Measurements from ENCODE around the gene KRT20.

Gene KRT20

GRCh38 chr17:40850293-40850972, 34.6 kb downstream of the KRT20 start:
- no peak for DNase-seq (ENCODE audit: low spot score)

DNA sequence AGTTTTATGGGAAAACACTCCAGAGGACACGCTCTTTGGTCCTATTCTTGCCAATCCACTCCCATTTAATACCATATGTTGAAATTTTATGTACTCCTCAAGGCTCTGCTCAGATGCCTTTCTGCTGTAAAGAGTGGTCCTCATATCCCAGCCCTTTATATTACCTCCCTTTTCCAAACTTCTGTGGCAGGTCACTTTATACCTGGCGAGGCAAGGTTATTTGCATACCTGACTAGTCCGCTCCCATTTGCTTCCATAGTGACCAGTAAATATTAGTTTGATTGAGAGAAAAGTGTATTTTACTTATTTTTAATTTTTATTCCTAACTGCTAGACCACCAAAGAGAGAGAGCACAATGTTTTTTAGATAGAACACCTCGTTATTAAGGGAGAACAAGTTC, 35.3 kb downstream of the KRT20 start:
- DNase-seq (ENCODE audit: low spot score): no peak

DNA sequence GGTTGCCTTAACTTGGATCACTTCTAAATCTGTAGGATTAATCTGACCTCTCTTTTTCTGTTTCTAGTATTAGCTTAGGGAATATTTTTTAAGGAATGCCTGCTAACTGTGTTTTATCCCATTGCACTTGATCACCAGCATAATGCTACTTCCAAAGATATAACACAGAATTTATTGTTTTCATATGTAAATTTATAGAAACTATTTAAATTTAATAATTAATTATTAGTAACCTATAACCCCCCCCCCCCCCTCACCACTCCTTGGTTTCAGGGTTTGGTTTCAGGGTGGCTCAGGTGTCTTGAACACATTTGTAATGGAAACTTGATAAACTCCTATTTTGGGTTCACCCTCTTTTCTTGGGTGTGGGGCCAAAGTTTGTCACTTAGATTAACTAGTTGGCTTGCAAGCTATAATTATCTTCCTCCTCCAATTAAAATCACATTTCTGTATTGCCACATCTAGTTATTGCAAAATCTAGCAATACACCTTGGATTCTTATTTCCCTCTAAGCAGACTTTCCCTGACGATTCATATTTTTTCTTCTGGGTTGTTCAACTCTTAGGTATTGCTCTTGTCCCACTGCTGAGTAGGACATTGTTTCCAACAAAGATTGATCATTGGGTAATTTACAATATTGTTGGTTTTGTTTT, 36.3 kb downstream of the KRT20 start:
- no peak for DNase-seq (ENCODE audit: low spot score)

DNA sequence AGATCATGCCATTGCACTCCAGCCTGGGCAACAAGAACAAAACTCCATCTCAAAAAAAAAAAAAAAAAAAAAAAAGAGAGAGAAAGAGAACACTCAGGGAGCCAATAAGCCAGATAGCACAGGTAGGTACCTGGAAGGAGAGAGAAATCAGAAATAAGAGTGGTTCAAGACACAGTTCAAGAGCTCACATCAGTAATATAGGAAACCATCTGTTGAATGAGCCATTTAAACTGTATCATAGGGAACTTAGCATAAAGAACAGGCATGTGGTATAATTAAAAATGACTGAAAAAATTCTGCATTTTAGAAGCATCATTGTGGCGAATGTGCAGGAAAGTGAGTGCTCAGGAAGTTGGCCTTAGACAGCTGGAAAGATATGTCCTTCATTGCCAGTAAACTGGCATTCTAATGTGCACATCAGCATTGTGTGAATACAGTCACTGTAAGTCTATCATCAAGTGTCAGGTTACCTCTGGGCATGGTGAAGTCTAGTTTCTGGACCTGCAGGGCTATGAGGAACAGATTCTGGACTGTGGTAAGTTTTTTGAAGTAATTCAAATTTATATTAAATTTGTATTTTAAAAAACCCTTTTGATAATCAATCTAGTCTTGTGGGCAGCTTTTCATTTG, 38.4 kb downstream of the KRT20 start:
- no peak for DNase-seq (ENCODE audit: low spot score)

DNA sequence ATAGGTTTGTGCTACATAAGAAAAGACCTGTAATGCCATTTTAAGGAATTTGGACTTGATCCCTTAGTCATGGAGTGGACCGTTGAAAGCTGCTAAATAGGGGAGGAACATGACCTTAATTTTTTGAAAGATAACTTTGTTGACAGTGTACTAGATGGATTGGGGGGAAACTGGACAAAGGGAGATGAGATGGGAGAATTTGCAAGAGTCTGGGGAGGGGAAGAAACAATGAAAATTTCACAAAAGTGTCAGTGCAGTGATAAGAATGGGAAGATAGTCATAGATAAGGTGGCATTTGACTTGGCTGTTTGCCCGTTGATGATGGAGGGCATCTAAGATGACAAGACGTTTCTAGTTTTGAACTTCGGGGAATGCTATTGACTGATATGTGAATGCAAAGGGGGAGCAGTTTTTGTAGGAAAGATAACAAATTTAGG, 40.4 kb downstream of the KRT20 start:
- DNase-seq (ENCODE audit: low spot score): no peak

DNA sequence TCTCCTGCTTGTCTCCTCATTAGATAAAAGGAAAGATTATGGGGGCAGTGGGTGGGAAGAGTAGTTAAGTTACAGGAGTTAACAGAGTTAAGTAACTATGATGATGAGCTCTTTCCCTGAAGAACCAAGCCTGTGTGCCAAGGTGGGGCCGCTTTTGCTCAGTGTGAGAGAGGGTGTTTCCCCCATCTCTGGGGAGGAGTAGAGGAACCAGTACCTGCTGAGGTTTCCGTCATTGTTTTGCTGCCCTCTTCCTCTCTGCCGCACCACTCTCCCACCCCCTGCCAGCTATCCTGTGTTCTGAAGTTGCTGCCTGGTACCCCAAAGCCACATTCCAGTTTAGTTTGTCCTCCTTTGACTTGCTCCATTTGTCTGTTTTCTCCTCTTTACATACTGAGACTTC, 41.8 kb downstream of the KRT20 start:
- no peak for DNase-seq (ENCODE audit: low spot score)

GRCh38 chr17:40841246-40841645, 43.8 kb downstream of the KRT20 start:
- DNase-seq (ENCODE audit: low spot score): no peak

GRCh38 chr17:40839194-40839593, 45.8 kb downstream of the KRT20 start:
- no peak for DNase-seq (ENCODE audit: low spot score)

GRCh38 chr17:40836020-40836419, 49.0 kb downstream of the KRT20 start:
- DNase-seq (ENCODE audit: low spot score): no peak

DNA sequence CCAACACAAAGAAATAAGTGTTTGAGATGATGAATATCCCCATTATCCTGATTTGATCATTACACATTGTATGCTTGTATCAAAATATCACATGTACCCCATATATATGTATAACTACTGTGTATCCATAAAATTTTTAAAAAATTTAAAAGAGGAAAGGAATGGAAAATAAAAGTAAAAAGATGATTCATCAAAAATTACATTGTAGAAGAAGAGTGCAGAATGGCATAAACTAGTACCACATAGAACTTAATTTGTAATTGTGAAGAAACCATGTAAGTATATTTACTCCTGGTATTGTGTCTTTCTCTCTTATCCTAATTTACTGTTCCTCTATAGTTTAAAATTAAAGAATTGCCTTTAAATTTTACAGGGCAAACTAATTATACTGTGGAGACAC, 51.2 kb downstream of the KRT20 start:
- no peak for DNase-seq (ENCODE audit: low spot score)

- DNase-seq (ENCODE audit: low spot score): no peak
Observed at GRCh38 chr17:40832840-40833239, 52.2 kb downstream of the KRT20 start.

- no peak for DNase-seq (ENCODE audit: low spot score)
Observed at GRCh38 chr17:40830085-40830776, 54.8 kb downstream of the KRT20 start.

GRCh38 chr17:40828454-40829044, 56.5 kb downstream of the KRT20 start:
- DNase-seq (ENCODE audit: low spot score): no peak

GRCh38 chr17:40827746-40828453, 57.1 kb downstream of the KRT20 start:
- no peak for DNase-seq (ENCODE audit: low spot score)
